Subcutaneous abdominal adipose tissue (tissue), 5 donors: ENCODE results near the gene CATSPERD.
"Not testable (repeated sequence)": the region's sequence is repeated elsewhere in the genome, so short reads cannot be mapped to it uniquely, and the experiment has no call there.

Experiments used
- H3K27ac ChIP-seq: one replicate; pipeline ENCODE4 v1.7.0; 2013; ENCODE audit warnings: low read depth, mild to moderate bottlenecking, inconsistent platforms, low read length, moderate library complexity
- H3K27me3 ChIP-seq, 5 donors: one replicate each; pipeline ENCODE4 v1.7.0; 2013; ENCODE audit warnings: low read length in 5 of 5, inconsistent platforms in 1 of 5; ENCODE audit not compliant: control insufficient read depth in 5 of 5, insufficient read depth in 4 of 5
- H3K36me3 ChIP-seq, 5 donors: one replicate each; pipeline ENCODE4 v1.7.0; 2013; ENCODE audit warnings: low read length in 5 of 5; ENCODE audit not compliant: control insufficient read depth in 5 of 5, insufficient read depth in 5 of 5
- H3K4me1 ChIP-seq, 5 donors: one replicate each; pipeline ENCODE4 v1.7.0; 2013; ENCODE audit warnings: low read length in 5 of 5, mild to moderate bottlenecking in 3 of 5, moderate library complexity in 1 of 5; ENCODE audit not compliant: control insufficient read depth in 5 of 5, insufficient read depth in 5 of 5
- H3K4me3 ChIP-seq, 5 donors: one replicate each; pipeline ENCODE4 v1.7.0; 2013; ENCODE audit warnings: low read length in 5 of 5, low read depth in 1 of 5
- H3K9ac ChIP-seq, 5 donors: one replicate each; pipeline ENCODE4 v1.7.0; 2013; ENCODE audit warnings: low read length in 5 of 5, mild to moderate bottlenecking in 4 of 5, moderate library complexity in 3 of 5
- H3K9me3 ChIP-seq, 5 donors: one replicate each; pipeline ENCODE4 v1.7.0; 2013; ENCODE audit warnings: low read length in 5 of 5; ENCODE audit not compliant: control insufficient read depth in 5 of 5
- donor health status: healthy.
- donor health status: healthy.
- donor health status: healthy.
- donor health status: healthy.
- donor health status: healthy.

CATSPERD gene

GRCh38 chr19:5738423-5738822, 18.0 kb downstream of the CATSPERD start:
- Histone ChIP-seq H3K36me3 (no peaks in the 10 kb centered on the region), H3K27me3 (peaks cover 0 to 5% (median 0%) of the 10 kb centered on the region in 5 donors), H3K9me3 (no peaks in the 10 kb centered on the region), H3K4me3 (no peak overlapping the region), H3K9ac (no peak overlapping the region), H3K4me1 (no peaks in the 10 kb centered on the region), H3K27ac (no peak overlapping the region)

- Histone ChIP-seq H3K36me3 (no peaks in the 10 kb centered on the region), H3K27me3 (peaks cover 0 to 2% (median 2%) of the 10 kb centered on the region in 5 donors), H3K9me3 (no peaks in the 10 kb centered on the region), H3K27ac (no peak overlapping the region), H3K4me1 (no peaks in the 10 kb centered on the region), H3K4me3 (no peak overlapping the region), H3K9ac (no peak overlapping the region)
Observed at GRCh38 chr19:5742051-5742450, 21.6 kb downstream of the CATSPERD start.

- H3K36me3 ChIP-seq, result no peaks in the 10 kb centered on the region
Observed at GRCh38 chr19:5743630-5744029, 23.2 kb downstream of the CATSPERD start.

GRCh38 chr19:5744999-5745398, 24.6 kb downstream of the CATSPERD start:
- H3K4me1 ChIP-seq, H3K27ac ChIP-seq, H3K27me3 ChIP-seq, H3K36me3 ChIP-seq, H3K9ac ChIP-seq, H3K9me3 ChIP-seq, H3K4me3 ChIP-seq: not testable (repeated sequence)

More at GRCh38 chr19:5743630-5744029, 23.2 kb downstream of the CATSPERD start:
- no peaks in the 10 kb centered on the region for H3K4me1 ChIP-seq
- H3K27me3 ChIP-seq, result peaks cover 0 to 7% (median 2%) of the 10 kb centered on the region in 5 donors
- H3K9ac ChIP-seq, result no peak overlapping the region
- no peaks in the 10 kb centered on the region for H3K9me3 ChIP-seq
- no peak overlapping the region for H3K27ac ChIP-seq
- no peak overlapping the region for H3K4me3 ChIP-seq

GRCh38 chr19:5748920-5749319, 28.5 kb downstream of the CATSPERD start:
- not testable (repeated sequence) for H3K4me1 ChIP-seq, H3K27me3 ChIP-seq, H3K9me3 ChIP-seq, H3K9ac ChIP-seq, H3K36me3 ChIP-seq, H3K4me3 ChIP-seq, H3K27ac ChIP-seq

- Histone ChIP-seq H3K9ac (no peak overlapping the region), H3K4me1 (no peaks in the 10 kb centered on the region)
Observed at GRCh38 chr19:5749505-5749904, 29.1 kb downstream of the CATSPERD start.

GRCh38 chr19:5751709-5752108, 31.3 kb downstream of the CATSPERD start:
- H3K27ac ChIP-seq, result no peak overlapping the region
- no peaks in the 10 kb centered on the region for H3K36me3 ChIP-seq
- no peaks in the 10 kb centered on the region for H3K9me3 ChIP-seq
- H3K4me1 ChIP-seq, result no peaks in the 10 kb centered on the region
- peaks cover 0 to 7% (median 0%) of the 10 kb centered on the region in 5 donors for H3K27me3 ChIP-seq
- H3K9ac ChIP-seq, result no peak overlapping the region
- H3K4me3 ChIP-seq, result no peak overlapping the region

More at GRCh38 chr19:5749505-5749904, 29.1 kb downstream of the CATSPERD start:
- Histone ChIP-seq H3K27me3 (peaks cover 0 to 7% (median 2%) of the 10 kb centered on the region in 5 donors), H3K4me3 (no peak overlapping the region), H3K36me3 (no peaks in the 10 kb centered on the region), H3K27ac (no peak overlapping the region), H3K9me3 (no peaks in the 10 kb centered on the region)

GRCh38 chr19:5753743-5754142, 33.3 kb downstream of the CATSPERD start:
- no peaks in the 10 kb centered on the region for H3K9me3 ChIP-seq
- H3K9ac ChIP-seq, result no peak overlapping the region
- H3K36me3 ChIP-seq, result no peaks in the 10 kb centered on the region
- H3K27me3 ChIP-seq, result peaks cover 0 to 7% (median 3%) of the 10 kb centered on the region in 5 donors
- no peak overlapping the region for H3K4me3 ChIP-seq
- no peak overlapping the region for H3K27ac ChIP-seq
- no peaks in the 10 kb centered on the region for H3K4me1 ChIP-seq

GRCh38 chr19:5762608-5763217, 42.3 kb downstream of the CATSPERD start:
- Histone ChIP-seq H3K36me3 (no peaks in the 10 kb centered on the region), H3K4me3 (no peak overlapping the region), H3K4me1 (no peaks in the 10 kb centered on the region), H3K27me3 (peaks cover 0 to 5% (median 3%) of the 10 kb centered on the region in 5 donors), H3K9ac (no peak overlapping the region), H3K27ac (no peak overlapping the region), H3K9me3 (peaks cover 0 to 4% (median 0%) of the 10 kb centered on the region in 5 donors)

- no peaks in the 10 kb centered on the region for H3K4me1 ChIP-seq
- H3K27ac ChIP-seq, result no peak overlapping the region
- H3K4me3 ChIP-seq, result no peak overlapping the region
- H3K9ac ChIP-seq, result no peak overlapping the region
- no peaks in the 10 kb centered on the region for H3K36me3 ChIP-seq
- H3K27me3 ChIP-seq, result peaks cover 0 to 5% (median 0%) of the 10 kb centered on the region in 5 donors
- peaks cover 0 to 4% (median 0%) of the 10 kb centered on the region in 5 donors for H3K9me3 ChIP-seq
Observed at GRCh38 chr19:5765220-5765619, 44.8 kb downstream of the CATSPERD start.
